DOHH2 (cell line): Measurements from ENCODE around the gene RNF144A.

Source experiments
- H3F3A ChIP-seq: fragments of 200-600 bp; sonication (generic), shearing (Covaris generic); 2 replicates; pipeline ENCODE4 v1.6.0; 2016; ENCODE audit warnings: antibody characterized with exemption, mild to moderate bottlenecking; ENCODE audit not compliant: control insufficient read depth, insufficient read depth
- H3K27ac ChIP-seq: fragments of 200-600 bp; sonication (generic); 2 replicates; pipeline ENCODE4 v1.5.1; 2014; ENCODE audit warnings: low read depth, mild to moderate bottlenecking, low read length, moderate library complexity
- H3K27me3 ChIP-seq: fragments of 200-600 bp; sonication (generic); 2 replicates; pipeline ENCODE4 v1.6.1; 2014; ENCODE audit warnings: mild to moderate bottlenecking, low read length, mixed read lengths; ENCODE audit not compliant: control insufficient read depth
- H3K36me3 ChIP-seq: fragments of 200-600 bp; sonication (generic); 2 replicates; pipeline ENCODE4 v1.6.1; 2014; ENCODE audit warnings: mild to moderate bottlenecking, low read length, moderate library complexity, mixed read lengths; ENCODE audit not compliant: control insufficient read depth
- H3K4me1 ChIP-seq: fragments of 200-600 bp; sonication (generic); 2 replicates; pipeline ENCODE4 v1.6.1; 2014; ENCODE audit warnings: mild to moderate bottlenecking, low read length, mixed read lengths; ENCODE audit not compliant: control insufficient read depth
- H3K4me2 ChIP-seq: fragments of 200-600 bp; sonication (generic); 2 replicates; pipeline ENCODE4 v1.6.0; 2014; ENCODE audit warnings: mild to moderate bottlenecking, low read length, moderate library complexity
- H3K4me3 ChIP-seq: fragments of 200-600 bp; sonication (generic); 2 replicates; pipeline ENCODE4 v1.5.1; 2014; ENCODE audit warnings: mild to moderate bottlenecking, low read length, mixed read lengths
- H3K79me2 ChIP-seq: fragments of 200-600 bp; sonication (generic); 2 replicates; pipeline ENCODE4 v1.6.1; 2014; ENCODE audit warnings: mild to moderate bottlenecking, low read length, mixed read lengths; ENCODE audit not compliant: control insufficient read depth
- H3K9me2 ChIP-seq: fragments of 200-600 bp; sonication (generic); replicated peaks from 2 replicates; pipeline ENCODE4 v1.6.1; 2014; ENCODE audit warnings: mild to moderate bottlenecking, low read length, mixed read lengths; ENCODE audit not compliant: control insufficient read depth
- H3K9me3 ChIP-seq: fragments of 200-600 bp; sonication (generic); 2 replicates; pipeline ENCODE4 v1.6.1; 2014; ENCODE audit warnings: antibody characterized with exemption, low read length, mixed read lengths; ENCODE audit not compliant: control insufficient read depth, insufficient read depth
- H4K20me1 ChIP-seq: fragments of 200-600 bp; sonication (generic); 2 replicates; pipeline ENCODE4 v1.6.0; 2014; ENCODE audit warnings: low read depth, mild to moderate bottlenecking, antibody characterized with exemption, low read length, moderate library complexity; ENCODE audit not compliant: control insufficient read depth, insufficient read depth
- EZH2phosphoT487 ChIP-seq: fragments of 200-600 bp; sonication (generic); IDR thresholded peaks from 2 replicates; pipeline ENCODE4 v1.6.1; 2017; ENCODE audit warnings: borderline replicate concordance, mild to moderate bottlenecking, antibody characterized with exemption, low read length, moderate library complexity, mixed read lengths
- TF ChIP-seq, protein P1 (sequence below): fragments of 200-600 bp; sonication (generic); IDR thresholded peaks from one replicate; pipeline ENCODE4 v1.5.1; 2014; ENCODE audit warnings: antibody characterized with exemption, mild to moderate bottlenecking, low read depth, low read length; ENCODE audit not compliant: poor library complexity, severe bottlenecking

Gene RNF144A

DNA sequence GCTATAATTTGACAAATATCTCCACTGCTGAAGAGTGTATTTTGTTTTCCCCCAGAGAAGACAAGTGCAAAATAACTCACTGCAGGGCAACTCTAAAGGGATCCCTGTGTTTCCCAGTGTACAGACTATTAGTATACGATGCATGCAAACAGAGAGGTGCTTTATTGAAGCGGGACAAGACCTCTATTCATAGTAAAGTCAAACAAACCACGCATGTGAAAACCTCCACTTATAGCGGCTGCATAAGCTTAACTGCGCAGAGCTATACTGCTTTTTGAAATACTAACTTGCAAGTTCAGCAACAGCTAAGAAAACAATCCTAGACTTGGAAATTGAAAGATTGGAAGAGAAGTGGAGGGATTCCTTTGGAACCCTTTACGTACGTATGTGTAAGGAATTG lies 15.6 kb downstream of the RNF144A start:
- no peak overlapping the region for H3K4me2 ChIP-seq
- no peaks in the 10 kb centered on the region for H3K27me3 ChIP-seq
- no peaks in the 10 kb centered on the region for H3K4me1 ChIP-seq
- no peaks in the 10 kb centered on the region for H3K9me2 ChIP-seq
- H3K36me3 ChIP-seq, result no peaks in the 10 kb centered on the region
- no peaks in the 10 kb centered on the region for H3K9me3 ChIP-seq
- no peak overlapping the region for H3K27ac ChIP-seq
- no peak overlapping the region for H3K4me3 ChIP-seq
- H4K20me1 ChIP-seq, result no peaks in the 10 kb centered on the region
- TF ChIP-seq, protein P1, sequence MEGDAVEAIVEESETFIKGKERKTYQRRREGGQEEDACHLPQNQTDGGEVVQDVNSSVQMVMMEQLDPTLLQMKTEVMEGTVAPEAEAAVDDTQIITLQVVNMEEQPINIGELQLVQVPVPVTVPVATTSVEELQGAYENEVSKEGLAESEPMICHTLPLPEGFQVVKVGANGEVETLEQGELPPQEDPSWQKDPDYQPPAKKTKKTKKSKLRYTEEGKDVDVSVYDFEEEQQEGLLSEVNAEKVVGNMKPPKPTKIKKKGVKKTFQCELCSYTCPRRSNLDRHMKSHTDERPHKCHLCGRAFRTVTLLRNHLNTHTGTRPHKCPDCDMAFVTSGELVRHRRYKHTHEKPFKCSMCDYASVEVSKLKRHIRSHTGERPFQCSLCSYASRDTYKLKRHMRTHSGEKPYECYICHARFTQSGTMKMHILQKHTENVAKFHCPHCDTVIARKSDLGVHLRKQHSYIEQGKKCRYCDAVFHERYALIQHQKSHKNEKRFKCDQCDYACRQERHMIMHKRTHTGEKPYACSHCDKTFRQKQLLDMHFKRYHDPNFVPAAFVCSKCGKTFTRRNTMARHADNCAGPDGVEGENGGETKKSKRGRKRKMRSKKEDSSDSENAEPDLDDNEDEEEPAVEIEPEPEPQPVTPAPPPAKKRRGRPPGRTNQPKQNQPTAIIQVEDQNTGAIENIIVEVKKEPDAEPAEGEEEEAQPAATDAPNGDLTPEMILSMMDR, result no peak
- TF ChIP-seq EZH2phosphoT487, result no peak
- H3F3A ChIP-seq, result no peaks in the 10 kb centered on the region
- H3K79me2 ChIP-seq, result no peaks in the 10 kb centered on the region

DNA sequence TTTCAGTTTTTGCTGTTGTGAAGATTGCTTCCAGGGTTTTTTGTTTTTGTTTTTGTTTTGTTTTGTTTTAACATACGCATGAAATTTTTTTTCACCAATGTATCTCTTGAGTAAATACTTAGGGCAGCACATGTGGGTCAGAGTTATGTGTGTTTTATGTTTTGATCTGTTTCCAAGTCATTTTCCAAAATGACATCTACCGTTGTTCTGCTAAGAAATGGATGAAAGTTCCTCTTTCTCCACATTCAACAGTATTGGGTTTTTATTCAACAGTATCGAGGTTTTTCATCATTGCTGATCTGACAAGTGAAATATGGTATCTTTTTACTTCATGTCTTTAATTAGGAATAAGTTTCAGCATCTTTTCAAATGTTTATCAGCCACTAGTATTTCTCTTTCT lies 16.7 kb downstream of the RNF144A start:
- no peaks in the 10 kb centered on the region for H3K79me2 ChIP-seq
- H3K4me3 ChIP-seq, result no peak overlapping the region
- H3K9me3 ChIP-seq, result no peaks in the 10 kb centered on the region
- H3K27ac ChIP-seq, result no peak overlapping the region
- H4K20me1 ChIP-seq, result no peaks in the 10 kb centered on the region
- H3K27me3 ChIP-seq, result no peaks in the 10 kb centered on the region
- no peaks in the 10 kb centered on the region for H3F3A ChIP-seq
- no peak overlapping the region for H3K4me2 ChIP-seq
- no peaks in the 10 kb centered on the region for H3K9me2 ChIP-seq
- TF ChIP-seq, protein P1, result no peak
- no peak for TF ChIP-seq EZH2phosphoT487
- H3K4me1 ChIP-seq, result no peaks in the 10 kb centered on the region
- H3K36me3 ChIP-seq, result no peaks in the 10 kb centered on the region

DNA sequence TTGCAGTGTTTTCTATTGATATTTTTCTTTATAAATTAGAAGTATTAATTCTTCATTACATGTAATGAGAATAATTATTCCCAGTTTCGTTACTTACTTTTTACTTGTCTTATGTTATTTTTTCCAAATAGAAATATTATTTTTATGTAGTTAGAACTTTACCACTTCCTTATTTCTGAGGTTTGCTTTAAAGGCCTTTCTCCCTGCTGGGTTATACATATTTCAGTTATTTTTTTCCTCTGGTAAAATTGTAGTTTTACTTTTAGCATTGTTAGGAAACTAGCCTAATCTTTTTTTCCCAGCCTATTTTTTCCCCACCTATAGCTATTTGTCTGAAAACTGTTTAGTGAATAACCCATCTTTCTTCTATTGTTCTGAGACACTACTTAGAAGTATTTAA lies 17.1 kb downstream of the RNF144A start:
- Histone ChIP-seq H3K79me2 (no peaks in the 10 kb centered on the region), H3K9me2 (no peaks in the 10 kb centered on the region), H3F3A (no peaks in the 10 kb centered on the region), H4K20me1 (no peaks in the 10 kb centered on the region), H3K27me3 (no peaks in the 10 kb centered on the region), H3K4me3 (no peak overlapping the region), H3K4me1 (no peaks in the 10 kb centered on the region), H3K9me3 (no peaks in the 10 kb centered on the region), H3K27ac (no peak overlapping the region), H3K36me3 (no peaks in the 10 kb centered on the region), H3K4me2 (no peak overlapping the region)
- TF ChIP-seq EZH2phosphoT487, result no peak
- TF ChIP-seq, protein P1, result no peak
